GM06990 (cell line): ENCODE results near the gene MTFP1.

ENCODE experiments used
- DNase-seq: peaks from one replicate; pipeline ENCODE4 v3.0.0-alpha.2; 2011; ENCODE audit not compliant: insufficient read length; ENCODE audit errors: extremely low read depth
- H3K27me3 ChIP-seq: replicated peaks from 2 replicates; pipeline ENCODE4 v1.6.0; 2011; ENCODE audit warnings: low read length; ENCODE audit not compliant: control insufficient read depth, insufficient read depth
- H3K36me3 ChIP-seq: 2 replicates; pipeline ENCODE4 v1.5.1; 2011; ENCODE audit warnings: low read length; ENCODE audit not compliant: control insufficient read depth, insufficient read depth
- H3K4me3 ChIP-seq: replicated peaks from 2 replicates; pipeline ENCODE4 v1.5.1; 2011; ENCODE audit warnings: low read depth, mild to moderate bottlenecking, control low read depth, low read length
- TF ChIP-seq, protein P1 (sequence below): IDR thresholded peaks from 2 replicates; pipeline ENCODE4 v1.5.1; 2011; ENCODE audit warnings: low read length, control low read depth, mild to moderate bottlenecking, inconsistent platforms; ENCODE audit not compliant: insufficient read depth, poor library complexity, severe bottlenecking

The MTFP1 gene

DNA sequence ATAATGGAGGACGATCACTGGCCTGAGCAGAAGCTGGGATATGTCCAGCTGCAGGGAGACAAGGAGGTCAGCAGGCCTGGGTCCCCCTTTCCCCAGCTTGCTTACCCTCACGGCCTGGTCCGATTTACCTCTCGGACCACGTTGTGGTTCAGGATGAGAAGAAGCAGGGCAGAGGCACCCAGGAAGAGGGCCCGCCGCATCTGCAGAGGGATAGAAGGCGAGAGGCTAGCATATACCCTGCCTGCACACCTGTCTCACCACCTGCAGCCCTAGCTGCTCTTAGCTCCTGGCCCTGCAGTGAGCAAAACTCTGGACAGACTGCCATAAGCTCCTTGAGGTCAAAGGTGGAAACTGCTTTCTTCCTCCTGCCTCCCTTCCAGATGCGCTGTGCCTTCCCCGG is 39.6 kb upstream of the MTFP1 start:
- DNase-seq = no peak
- Histone ChIP-seq H3K27me3 (no peaks in the 10 kb centered on the region), H3K36me3 (no peaks in the 10 kb centered on the region), H3K4me3 (no peak overlapping the region)
- TF ChIP-seq, protein P1, sequence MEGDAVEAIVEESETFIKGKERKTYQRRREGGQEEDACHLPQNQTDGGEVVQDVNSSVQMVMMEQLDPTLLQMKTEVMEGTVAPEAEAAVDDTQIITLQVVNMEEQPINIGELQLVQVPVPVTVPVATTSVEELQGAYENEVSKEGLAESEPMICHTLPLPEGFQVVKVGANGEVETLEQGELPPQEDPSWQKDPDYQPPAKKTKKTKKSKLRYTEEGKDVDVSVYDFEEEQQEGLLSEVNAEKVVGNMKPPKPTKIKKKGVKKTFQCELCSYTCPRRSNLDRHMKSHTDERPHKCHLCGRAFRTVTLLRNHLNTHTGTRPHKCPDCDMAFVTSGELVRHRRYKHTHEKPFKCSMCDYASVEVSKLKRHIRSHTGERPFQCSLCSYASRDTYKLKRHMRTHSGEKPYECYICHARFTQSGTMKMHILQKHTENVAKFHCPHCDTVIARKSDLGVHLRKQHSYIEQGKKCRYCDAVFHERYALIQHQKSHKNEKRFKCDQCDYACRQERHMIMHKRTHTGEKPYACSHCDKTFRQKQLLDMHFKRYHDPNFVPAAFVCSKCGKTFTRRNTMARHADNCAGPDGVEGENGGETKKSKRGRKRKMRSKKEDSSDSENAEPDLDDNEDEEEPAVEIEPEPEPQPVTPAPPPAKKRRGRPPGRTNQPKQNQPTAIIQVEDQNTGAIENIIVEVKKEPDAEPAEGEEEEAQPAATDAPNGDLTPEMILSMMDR = no peak

DNA sequence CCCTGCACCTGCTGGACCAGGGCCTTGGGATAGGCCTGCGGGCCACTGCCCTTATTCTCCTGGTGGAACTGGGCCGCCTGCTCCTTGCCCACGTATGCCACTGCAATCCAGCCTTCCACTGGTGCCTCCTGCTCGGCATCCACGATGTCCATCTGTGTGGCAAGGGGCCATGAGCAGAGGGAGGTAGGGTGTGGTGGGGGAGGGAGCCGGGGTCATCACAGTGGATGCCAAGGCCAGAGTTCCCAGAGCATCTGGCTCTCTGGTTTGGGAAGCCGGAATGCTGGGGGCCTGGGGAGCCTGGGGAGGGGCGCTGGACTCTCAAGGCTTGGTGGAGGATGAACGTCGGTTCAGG is 39.0 kb upstream of the MTFP1 start:
- Histone ChIP-seq H3K27me3 (no peaks in the 10 kb centered on the region), H3K4me3 (peak overlapping the region; percentile 69), H3K36me3 (no peaks in the 10 kb centered on the region)
- DNase-seq = no peak
- TF ChIP-seq, protein P1 = no peak

DNA sequence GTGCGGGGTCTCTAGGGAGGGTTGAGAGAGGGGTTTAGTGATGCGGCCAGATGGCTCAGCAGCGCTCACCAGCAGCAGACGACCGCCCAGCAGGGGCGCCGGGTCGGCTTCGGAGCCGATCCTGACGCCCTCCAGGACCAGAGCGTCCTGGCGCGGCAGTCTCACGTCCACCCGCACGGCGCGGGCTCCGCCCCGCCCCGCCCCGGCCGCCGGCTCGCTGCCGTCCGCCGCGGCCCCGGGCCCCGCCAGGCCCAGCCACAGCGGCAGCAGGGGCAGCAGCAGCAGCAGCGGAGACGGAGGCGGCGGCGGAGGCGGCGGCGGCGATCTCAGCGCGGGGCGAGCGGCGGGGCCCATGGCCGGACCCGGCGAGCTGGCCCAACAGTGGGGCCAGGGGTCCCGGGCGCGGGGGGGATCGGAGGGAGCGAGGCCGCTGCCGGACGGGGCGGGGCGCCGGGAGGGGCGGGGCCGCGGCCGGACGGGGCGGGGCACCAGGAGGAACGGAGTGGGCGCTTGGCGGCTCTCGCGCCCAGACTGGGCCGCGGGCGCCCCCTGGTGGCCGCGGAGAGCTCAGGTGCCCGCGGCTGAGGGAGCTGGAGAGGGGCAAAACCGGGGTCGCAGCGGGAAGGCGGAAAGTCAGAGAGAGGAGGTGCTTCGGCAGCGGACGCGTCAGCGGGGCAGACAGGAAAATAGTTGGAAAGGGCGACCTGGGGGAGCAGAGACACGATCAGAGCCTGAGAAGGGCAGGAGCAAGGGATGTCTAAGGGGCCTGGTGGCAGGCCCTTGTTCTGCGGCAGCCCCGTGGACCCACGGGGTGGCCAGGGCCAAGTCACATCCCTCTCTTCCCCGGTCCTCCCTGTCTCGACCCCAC is 38.4 kb upstream of the MTFP1 start, which contains the start of gene RNF215:
Gene RNF215, minus strand, starts transcription at position 452 of the 868 bp plus-strand sequence. Its CDS starts 98 bp downstream, at position 354.
- H3K27me3 ChIP-seq = no peaks in the 10 kb centered on the region
- peak within 1 kb of the TSS; percentile 69 for H3K4me3 ChIP-seq
- peak; percentile 84 for DNase-seq
- TF ChIP-seq, protein P1 = peak; percentile 72
- no peaks in the 10 kb centered on the region for H3K36me3 ChIP-seq

- TF ChIP-seq, protein P1 = peak; percentile 88
- Histone ChIP-seq H3K36me3 (no peaks in the 10 kb centered on the region), H3K27me3 (no peaks in the 10 kb centered on the region), H3K4me3 (no peak overlapping the region)
- peak; percentile 78 for DNase-seq
Observed at GRCh38 chr22:30390974-30391691, 34.4 kb upstream of the MTFP1 start.

GRCh38 chr22:30392661-30393321 is 32.8 kb upstream of the MTFP1 start:
- Histone ChIP-seq H3K4me3 (no peak overlapping the region), H3K36me3 (no peaks in the 10 kb centered on the region), H3K27me3 (no peaks in the 10 kb centered on the region; the same call in 1 of the 2 replicates)
- DNase-seq = no peak
- TF ChIP-seq, protein P1 = no peak
